Astrocyte (in vitro differentiated cells and primary cell): ENCODE measurements around the gene SNX27.
"Not testable (repeated sequence)": the region's sequence is repeated elsewhere in the genome, so short reads cannot be mapped to it uniquely, and the experiment has no call there.

Source experiments
- CTCF ChIP-seq: IDR thresholded peaks from 2 replicates; pipeline ENCODE4 v1.5.1; 2011; ENCODE audit warnings: low read depth, mild to moderate bottlenecking, inconsistent platforms, low read length, moderate library complexity; ENCODE audit not compliant: insufficient read depth
- EZH2 ChIP-seq: IDR thresholded peaks from 2 replicates; pipeline ENCODE4 v1.6.1; 2012; ENCODE audit warnings: mild to moderate bottlenecking, low read length, inconsistent platforms; ENCODE audit not compliant: insufficient read depth

- TF ChIP-seq CTCF, EZH2: not testable (repeated sequence)
Observed at GRCh38 chr1:151618996-151619395, 7.1 kb downstream of the SNX27 start.
